MG63 (cell line): ENCODE measurements around the gene TNKS1BP1. TPM values are rescaled to one million over a fixed set of nuclear protein-coding genes. Genes with fewer than 3 reads are reported as not detected.
"Not testable (repeated sequence)": the region's sequence is repeated elsewhere in the genome, so short reads cannot be mapped to it uniquely, and the experiment has no call there.

Experiments used
- DNase-seq: peaks from one replicate; pipeline ENCODE4 v3.0.0-alpha.2; 2020
- H3K27me3 ChIP-seq: fragments of 250-450 bp; sonication (Bioruptor Pico); 2 replicates; pipeline ENCODE4 v1.5.1; 2020; ENCODE audit warnings: mild to moderate bottlenecking, moderate library complexity
- H3K36me3 ChIP-seq: fragments of 250-450 bp; sonication (Bioruptor Pico); 2 replicates; pipeline ENCODE4 v1.5.1; 2020; ENCODE audit warnings: mild to moderate bottlenecking, moderate library complexity
- H3K4me3 ChIP-seq: fragments of 250-450 bp; sonication (Bioruptor Pico); 2 replicates; pipeline ENCODE4 v1.5.1; 2020; ENCODE audit warnings: mild to moderate bottlenecking, moderate library complexity
- H3K9me3 ChIP-seq: fragments of 250-450 bp; sonication (Bioruptor Pico); 2 replicates; pipeline ENCODE4 v1.5.1; 2020; ENCODE audit warnings: mild to moderate bottlenecking, moderate library complexity
- total RNA-seq: library from RNA; depleted of rRNA; stranded (reverse); fragments of >200 nt; shearing (Covaris generic); gene quantifications from 2 replicates; pipeline ENCODE4 v1.2.3, GENCODE V29; 2014; ENCODE audit warnings: low replicate concordance; rRNA removed

TNKS1BP1 gene, protein sequence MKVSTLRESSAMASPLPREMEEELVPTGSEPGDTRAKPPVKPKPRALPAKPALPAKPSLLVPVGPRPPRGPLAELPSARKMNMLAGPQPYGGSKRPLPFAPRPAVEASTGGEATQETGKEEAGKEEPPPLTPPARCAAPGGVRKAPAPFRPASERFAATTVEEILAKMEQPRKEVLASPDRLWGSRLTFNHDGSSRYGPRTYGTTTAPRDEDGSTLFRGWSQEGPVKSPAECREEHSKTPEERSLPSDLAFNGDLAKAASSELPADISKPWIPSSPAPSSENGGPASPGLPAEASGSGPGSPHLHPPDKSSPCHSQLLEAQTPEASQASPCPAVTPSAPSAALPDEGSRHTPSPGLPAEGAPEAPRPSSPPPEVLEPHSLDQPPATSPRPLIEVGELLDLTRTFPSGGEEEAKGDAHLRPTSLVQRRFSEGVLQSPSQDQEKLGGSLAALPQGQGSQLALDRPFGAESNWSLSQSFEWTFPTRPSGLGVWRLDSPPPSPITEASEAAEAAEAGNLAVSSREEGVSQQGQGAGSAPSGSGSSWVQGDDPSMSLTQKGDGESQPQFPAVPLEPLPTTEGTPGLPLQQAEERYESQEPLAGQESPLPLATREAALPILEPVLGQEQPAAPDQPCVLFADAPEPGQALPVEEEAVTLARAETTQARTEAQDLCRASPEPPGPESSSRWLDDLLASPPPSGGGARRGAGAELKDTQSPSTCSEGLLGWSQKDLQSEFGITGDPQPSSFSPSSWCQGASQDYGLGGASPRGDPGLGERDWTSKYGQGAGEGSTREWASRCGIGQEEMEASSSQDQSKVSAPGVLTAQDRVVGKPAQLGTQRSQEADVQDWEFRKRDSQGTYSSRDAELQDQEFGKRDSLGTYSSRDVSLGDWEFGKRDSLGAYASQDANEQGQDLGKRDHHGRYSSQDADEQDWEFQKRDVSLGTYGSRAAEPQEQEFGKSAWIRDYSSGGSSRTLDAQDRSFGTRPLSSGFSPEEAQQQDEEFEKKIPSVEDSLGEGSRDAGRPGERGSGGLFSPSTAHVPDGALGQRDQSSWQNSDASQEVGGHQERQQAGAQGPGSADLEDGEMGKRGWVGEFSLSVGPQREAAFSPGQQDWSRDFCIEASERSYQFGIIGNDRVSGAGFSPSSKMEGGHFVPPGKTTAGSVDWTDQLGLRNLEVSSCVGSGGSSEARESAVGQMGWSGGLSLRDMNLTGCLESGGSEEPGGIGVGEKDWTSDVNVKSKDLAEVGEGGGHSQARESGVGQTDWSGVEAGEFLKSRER (N-terminal part only)
- total RNA-seq = 39.4 and 86.8 TPM in 2 replicates

GRCh38 chr11:57324886-57325734 lies at the start of gene TNKS1BP1:
TNKS1BP1 (minus strand) TSS chr11:57324952; CDS start chr11:57321885, 3,067 bp downstream.
- Histone ChIP-seq H3K36me3 (peaks cover 56% of the 10 kb centered on the region), H3K9me3 (no peaks in the 10 kb centered on the region), H3K27me3 (no peaks in the 10 kb centered on the region), H3K4me3 (peak within 1 kb of the TSS; percentile 77)
- peak; percentile 97 for DNase-seq

DNA sequence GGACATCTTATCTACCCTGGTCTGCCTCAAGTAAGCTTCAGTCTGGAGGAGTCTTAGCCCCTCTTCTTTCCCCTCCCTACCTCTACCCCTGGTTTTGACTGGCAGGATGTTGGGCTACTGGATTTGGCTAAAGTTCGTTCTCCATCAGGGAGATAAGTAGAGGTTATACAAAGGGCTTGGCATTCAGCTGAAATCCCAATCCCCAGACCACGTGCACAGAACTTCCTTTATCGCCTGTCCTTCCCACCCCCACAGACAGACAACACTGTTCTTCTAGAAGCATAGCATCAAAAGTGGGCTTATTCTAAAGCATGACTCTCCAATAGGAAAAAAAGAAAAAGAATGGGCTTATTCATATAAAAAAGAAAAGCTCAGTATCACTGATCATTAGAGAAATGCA lies 48.4 kb upstream of the TNKS1BP1 start:
- H3K9me3 ChIP-seq = no peaks in the 10 kb centered on the region
- H3K27me3 ChIP-seq = no peaks in the 10 kb centered on the region
- no peak for DNase-seq
- no peaks in the 10 kb centered on the region for H3K36me3 ChIP-seq
- H3K4me3 ChIP-seq = no peak overlapping the region

DNA sequence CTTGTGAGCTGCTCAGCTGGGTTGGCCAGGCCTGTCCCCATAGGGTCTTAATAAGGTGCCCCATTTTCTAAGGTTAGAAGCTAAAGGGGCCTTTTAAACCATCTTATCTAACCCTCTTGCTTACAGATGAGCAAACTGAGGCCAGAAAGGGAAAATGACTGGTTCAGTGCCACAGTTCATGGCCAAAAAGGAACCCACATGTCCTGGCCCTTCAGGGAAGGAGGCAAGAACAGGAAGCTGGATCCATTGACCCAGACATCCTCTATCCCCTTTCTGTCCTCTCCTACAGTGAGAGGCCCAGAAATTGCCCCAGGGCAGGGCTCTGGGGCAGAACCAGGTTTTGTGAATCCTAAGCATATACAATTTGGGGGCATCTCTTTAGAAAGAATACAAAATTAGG lies 46.2 kb upstream of the TNKS1BP1 start:
- Histone ChIP-seq H3K4me3 (no peak overlapping the region), H3K27me3 (no peaks in the 10 kb centered on the region), H3K36me3 (no peaks in the 10 kb centered on the region), H3K9me3 (no peaks in the 10 kb centered on the region)
- no peak for DNase-seq

DNA sequence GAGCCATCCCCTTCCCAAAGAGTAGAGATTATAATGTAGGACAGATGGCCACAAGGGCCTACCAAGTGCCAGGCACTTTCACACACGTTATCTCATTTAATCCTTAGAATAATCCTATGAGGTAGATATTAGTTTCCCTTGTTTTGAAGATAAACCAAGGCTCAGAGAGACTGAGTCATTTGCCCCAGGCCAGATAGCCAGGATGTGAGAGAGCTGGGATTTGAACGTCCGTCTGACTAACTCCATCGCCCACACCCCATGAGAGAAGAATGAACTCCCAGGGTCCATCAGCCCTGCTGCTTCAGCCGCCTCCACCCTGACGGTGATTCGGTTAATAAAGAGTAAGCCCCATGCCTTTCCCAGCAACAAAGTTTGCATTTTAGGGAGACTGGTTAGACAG lies 45.5 kb upstream of the TNKS1BP1 start:
- DNase-seq = peak; percentile 60
- Histone ChIP-seq H3K27me3 (no peaks in the 10 kb centered on the region), H3K9me3 (no peaks in the 10 kb centered on the region), H3K36me3 (no peaks in the 10 kb centered on the region), H3K4me3 (no peak overlapping the region)

DNA sequence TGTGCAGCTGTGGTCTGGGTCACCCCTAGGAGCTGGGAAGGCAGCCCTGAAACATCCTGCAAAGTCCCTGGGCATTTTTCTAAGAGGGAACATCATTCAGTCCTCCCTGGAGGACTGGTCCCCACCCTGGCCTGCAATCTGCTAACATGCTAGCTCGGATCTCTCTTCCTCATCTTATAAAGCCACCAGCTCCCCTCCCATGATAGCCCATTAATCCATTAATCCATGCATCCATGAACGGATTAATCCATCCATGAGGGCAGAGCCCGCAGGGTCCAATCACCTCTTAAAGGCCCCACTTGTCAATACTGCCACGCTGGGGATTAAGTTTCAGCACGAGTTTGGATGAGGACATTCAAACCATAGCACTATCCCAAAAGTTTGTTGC lies 44.1 kb upstream of the TNKS1BP1 start:
- DNase-seq = no peak
- no peaks in the 10 kb centered on the region for H3K9me3 ChIP-seq
- H3K27me3 ChIP-seq = no peaks in the 10 kb centered on the region
- H3K4me3 ChIP-seq = no peak overlapping the region
- H3K36me3 ChIP-seq = no peaks in the 10 kb centered on the region

GRCh38 chr11:57368106-57368844 lies 43.5 kb upstream of the TNKS1BP1 start:
- Histone ChIP-seq H3K4me3 (no peak overlapping the region), H3K9me3 (no peaks in the 10 kb centered on the region), H3K36me3 (no peaks in the 10 kb centered on the region), H3K27me3 (no peaks in the 10 kb centered on the region)
- DNase-seq = peak; percentile 21

DNA sequence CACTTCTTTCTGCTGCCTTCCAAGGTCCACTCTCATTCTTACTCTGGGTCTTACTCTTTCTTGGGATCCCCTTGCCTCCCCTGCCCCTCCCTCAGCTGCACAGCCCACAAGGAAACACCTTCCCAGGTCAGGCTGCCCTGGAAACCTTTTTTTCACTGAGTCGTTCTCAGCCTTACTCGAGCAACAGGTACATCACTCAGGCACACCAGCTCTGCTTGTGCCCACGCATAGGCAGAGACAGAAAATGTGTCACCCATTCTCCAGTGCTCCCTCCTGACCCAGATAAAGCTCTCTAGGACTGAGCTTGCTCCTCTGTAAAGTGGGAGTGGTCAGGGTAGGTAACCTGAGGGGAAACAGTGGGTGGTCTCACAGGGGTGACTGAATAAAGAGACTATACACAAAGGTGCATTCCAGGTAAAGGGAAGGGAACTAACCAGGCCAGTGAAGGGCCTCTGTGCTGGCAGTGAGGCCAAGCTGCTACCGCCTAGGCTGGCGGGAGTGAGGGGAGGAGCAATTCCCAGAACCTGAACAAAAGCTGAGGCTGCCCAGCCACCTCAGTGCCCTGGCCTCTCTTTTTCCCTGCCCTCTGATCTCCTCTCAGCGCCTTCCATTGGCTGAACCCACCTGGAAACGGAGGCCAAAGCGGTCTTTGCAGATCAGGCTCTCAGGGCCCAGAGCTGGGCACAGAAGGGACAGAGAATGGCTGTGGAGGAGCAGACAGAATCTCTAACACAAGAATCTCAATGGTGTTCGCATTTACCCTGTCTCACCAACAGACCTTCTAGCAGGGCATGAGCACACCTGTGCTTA lies 40.3 kb upstream of the TNKS1BP1 start:
- H3K36me3 ChIP-seq = no peaks in the 10 kb centered on the region
- no peak overlapping the region for H3K4me3 ChIP-seq
- no peak for DNase-seq
- H3K27me3 ChIP-seq = no peaks in the 10 kb centered on the region
- H3K9me3 ChIP-seq = no peaks in the 10 kb centered on the region

DNA sequence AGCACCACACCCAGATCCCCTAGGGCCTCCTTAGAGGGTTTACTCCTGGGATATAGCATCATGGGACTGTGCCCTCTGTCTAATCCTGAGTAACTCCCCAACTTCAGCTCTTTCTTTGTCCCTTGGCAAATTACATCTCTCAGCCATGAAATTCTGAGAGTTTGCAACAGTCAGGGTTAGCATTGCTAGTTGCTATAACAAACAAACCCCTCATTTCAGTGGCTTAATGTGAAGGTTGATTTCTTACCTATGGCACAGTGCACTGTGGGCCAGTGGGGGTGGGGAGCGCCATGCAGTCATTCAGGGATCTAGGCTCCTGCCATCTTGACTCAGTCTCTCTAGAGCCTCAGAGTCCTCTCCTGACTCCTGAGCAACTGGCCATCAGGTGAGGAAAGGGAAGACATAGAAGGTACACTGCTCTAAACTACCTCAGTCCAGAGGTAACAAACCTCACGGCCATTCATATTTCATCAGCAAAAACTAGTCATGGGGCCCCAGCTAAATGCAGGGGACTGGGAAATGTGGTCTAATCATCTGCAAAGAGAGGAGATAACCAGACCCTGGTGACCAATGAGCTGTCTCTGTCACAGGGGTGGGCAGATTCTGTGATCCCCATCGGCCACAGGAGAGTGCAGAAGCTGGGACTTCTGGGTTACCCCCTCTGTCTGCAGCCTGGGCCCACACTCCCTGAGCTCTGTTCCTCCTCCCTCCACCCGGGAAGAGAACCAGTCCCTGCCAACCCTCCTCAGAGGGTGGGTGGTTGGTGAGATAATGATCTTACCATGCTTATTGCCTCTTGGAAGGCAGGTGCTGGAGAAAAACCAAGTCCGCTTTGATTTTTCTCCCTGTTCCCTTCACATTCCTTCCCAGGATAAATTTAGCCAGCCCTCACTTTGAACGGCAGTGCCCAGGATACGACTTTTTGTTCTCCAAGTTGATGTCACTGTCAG lies 38.7 kb upstream of the TNKS1BP1 start:
- no peaks in the 10 kb centered on the region for H3K27me3 ChIP-seq
- no peaks in the 10 kb centered on the region for H3K36me3 ChIP-seq
- H3K9me3 ChIP-seq = no peaks in the 10 kb centered on the region
- DNase-seq = no peak
- no peak overlapping the region for H3K4me3 ChIP-seq

DNA sequence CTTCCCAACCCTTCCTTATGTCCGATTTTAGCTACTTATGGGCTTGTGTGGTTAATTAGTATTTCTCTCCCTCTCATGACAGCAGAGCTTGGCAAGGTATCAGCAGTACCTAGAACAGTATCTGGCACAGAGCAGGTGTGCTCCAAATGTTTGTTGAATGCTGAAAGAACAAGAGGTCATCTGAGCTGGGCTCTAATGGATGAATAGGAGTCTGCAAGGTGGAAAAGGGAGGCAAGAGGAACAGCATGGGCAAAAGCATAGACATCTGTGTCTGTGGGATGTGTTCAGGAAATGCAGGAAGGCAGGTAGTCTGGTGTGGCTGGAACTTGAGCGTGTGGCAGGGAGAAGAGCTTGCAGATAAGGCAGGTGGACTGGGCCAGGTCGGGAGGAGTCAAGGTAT lies 37.2 kb upstream of the TNKS1BP1 start:
- no peaks in the 10 kb centered on the region for H3K27me3 ChIP-seq
- H3K36me3 ChIP-seq = no peaks in the 10 kb centered on the region
- no peak overlapping the region for H3K4me3 ChIP-seq
- no peak for DNase-seq
- no peaks in the 10 kb centered on the region for H3K9me3 ChIP-seq

DNA sequence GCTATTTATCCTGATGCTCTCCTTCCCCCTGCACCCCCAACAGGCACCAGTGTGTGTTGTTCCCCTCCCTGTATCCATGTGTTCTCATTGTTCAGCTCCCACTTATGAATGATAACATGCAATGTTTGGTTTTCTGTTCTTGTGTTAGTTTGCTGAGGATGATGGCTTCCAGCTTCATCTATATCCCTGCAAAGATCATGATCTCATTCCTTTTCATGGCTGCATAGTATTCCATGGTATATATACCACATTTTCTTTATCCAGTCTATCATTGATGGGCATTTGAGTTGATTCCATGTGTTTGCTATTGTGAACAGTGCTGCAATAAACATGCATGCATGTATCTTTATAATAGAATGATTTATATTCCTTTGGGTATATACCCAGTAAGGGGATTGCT lies 36.7 kb upstream of the TNKS1BP1 start:
- H3K36me3 ChIP-seq, H3K9me3 ChIP-seq, DNase-seq, H3K27me3 ChIP-seq, H3K4me3 ChIP-seq: not testable (repeated sequence)

GRCh38 chr11:57360991-57361390 lies 36.2 kb upstream of the TNKS1BP1 start:
- Histone ChIP-seq H3K27me3 (no peaks in the 10 kb centered on the region), H3K36me3 (no peaks in the 10 kb centered on the region), H3K4me3 (no peak overlapping the region), H3K9me3 (no peaks in the 10 kb centered on the region)
- DNase-seq = no peak

DNA sequence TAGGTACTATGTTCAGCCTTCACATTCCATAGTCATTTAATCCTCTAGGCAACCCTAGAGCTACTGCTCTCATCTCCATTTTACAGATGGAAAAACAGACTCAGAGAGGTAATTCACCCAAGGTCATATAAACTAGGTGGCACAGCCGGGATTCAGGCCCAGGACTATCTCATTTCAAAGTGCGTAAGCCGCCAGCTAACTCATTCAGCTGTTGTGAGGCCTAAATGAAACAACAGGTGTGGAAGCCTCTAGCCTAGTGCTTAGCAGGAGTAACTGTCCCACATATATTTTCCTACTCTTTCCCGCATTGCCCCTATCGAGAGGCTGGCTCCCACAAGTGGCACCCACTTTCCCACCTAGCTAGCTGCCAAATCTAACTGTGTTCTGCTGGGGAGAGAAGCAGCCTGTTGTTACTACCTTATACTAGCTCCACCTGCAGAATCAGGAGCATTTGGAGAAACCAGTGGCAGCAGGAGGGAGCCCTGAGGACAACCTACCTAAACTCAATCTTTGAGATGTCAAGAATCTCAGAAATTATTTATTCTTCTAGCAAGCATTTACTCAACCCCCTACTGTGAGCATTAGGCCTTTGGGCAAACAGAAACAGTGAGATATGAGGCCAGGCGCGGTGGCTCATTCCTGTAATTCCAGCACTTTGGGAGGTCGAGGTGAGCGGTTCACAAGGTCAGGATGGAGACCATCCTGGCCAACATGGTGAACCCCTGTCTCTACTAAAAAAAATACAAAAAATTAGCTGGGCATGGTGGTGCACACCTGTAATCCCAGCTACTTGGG lies 35.3 kb upstream of the TNKS1BP1 start:
- no peaks in the 10 kb centered on the region for H3K9me3 ChIP-seq
- no peak overlapping the region for H3K4me3 ChIP-seq
- DNase-seq = no peak
- no peaks in the 10 kb centered on the region for H3K27me3 ChIP-seq
- no peaks in the 10 kb centered on the region for H3K36me3 ChIP-seq

DNA sequence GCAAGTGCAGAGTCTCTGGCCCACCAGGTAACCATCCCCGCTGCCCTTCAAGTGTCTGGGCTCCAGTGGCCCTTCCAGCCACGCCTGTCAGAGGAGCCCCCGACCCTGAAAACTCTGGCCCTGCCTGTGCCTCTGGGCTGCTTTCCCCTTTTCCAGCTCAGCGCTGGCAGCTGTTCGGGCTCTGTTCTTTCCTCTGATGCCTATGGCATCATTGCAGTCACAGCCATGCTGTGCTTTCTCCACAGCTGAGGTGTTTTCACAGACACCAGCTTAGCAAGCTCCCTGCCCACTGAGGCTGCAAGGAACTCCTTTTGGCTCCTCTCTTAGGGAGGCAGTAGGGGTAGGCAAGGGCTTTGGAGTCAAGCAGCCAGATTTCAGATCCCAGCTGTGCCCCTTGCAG lies 34.6 kb upstream of the TNKS1BP1 start:
- DNase-seq = no peak
- Histone ChIP-seq H3K4me3 (no peak overlapping the region), H3K36me3 (no peaks in the 10 kb centered on the region), H3K27me3 (no peaks in the 10 kb centered on the region), H3K9me3 (no peaks in the 10 kb centered on the region)
